D721Med (cell line): ENCODE results near the gene INF2.

Experiments
- DNase-seq: peaks from one replicate; pipeline ENCODE4 v3.0.0; 2011; ENCODE audit warnings: low spot score; ENCODE audit not compliant: insufficient read length
- FAIRE-seq: peaks from 2 replicates; lab custom pipeline; 2011; peaks lifted over from hg19 to GRCh38; lab: Jason Lieb, UNC
- CTCF ChIP-seq: IDR thresholded peaks from 2 replicates; pipeline ENCODE4 v1.5.1; 2012; ENCODE audit warnings: mild to moderate bottlenecking, control low read depth; ENCODE audit not compliant: insufficient read depth; ENCODE audit errors: missing control alignments

Gene INF2

GRCh38 chr14:104689109-104689880 lies at the start of gene INF2:
Gene INF2 (plus strand): TSS chr14:104689618. CDS start chr14:104701366, 11,748 bp downstream.
- no peak for FAIRE-seq
- DNase-seq: peak; percentile 93
- no peak for TF ChIP-seq CTCF

GRCh38 chr14:104639885-104640548 lies 49.4 kb upstream of the INF2 start:
- DNase-seq (peak; percentile 97), FAIRE-seq (no peak)
- peak; percentile 86 for TF ChIP-seq CTCF

GRCh38 chr14:104640681-104641080 lies 48.7 kb upstream of the INF2 start:
- FAIRE-seq (no peak), DNase-seq (no peak)
- TF ChIP-seq CTCF: no peak

- no peak for DNase-seq
- no peak for FAIRE-seq
- no peak for TF ChIP-seq CTCF
These were observed 47.5 kb upstream of the INF2 start for GRCh38 chr14:104641753-104642539.

GRCh38 chr14:104642540-104642868 lies 46.9 kb upstream of the INF2 start:
- no peak for TF ChIP-seq CTCF
- no peak for FAIRE-seq
- DNase-seq: no peak

GRCh38 chr14:104643306-104643705 lies 46.1 kb upstream of the INF2 start:
- TF ChIP-seq CTCF: no peak
- no peak for FAIRE-seq

More at GRCh38 chr14:104643306-104643705, 46.1 kb upstream of the INF2 start:
- no peak for DNase-seq
